Right hindlimb (tissue), 1 donor: ENCODE measurements around the gene LMF2.
"Not testable (repeated sequence)": the region's sequence is repeated elsewhere in the genome, so short reads cannot be mapped to it uniquely, and the experiment has no call there.

Experiments used
- DNase-seq: peaks from one replicate; pipeline ENCODE4 v3.0.0-alpha.2; 2018

LMF2 gene

DNA sequence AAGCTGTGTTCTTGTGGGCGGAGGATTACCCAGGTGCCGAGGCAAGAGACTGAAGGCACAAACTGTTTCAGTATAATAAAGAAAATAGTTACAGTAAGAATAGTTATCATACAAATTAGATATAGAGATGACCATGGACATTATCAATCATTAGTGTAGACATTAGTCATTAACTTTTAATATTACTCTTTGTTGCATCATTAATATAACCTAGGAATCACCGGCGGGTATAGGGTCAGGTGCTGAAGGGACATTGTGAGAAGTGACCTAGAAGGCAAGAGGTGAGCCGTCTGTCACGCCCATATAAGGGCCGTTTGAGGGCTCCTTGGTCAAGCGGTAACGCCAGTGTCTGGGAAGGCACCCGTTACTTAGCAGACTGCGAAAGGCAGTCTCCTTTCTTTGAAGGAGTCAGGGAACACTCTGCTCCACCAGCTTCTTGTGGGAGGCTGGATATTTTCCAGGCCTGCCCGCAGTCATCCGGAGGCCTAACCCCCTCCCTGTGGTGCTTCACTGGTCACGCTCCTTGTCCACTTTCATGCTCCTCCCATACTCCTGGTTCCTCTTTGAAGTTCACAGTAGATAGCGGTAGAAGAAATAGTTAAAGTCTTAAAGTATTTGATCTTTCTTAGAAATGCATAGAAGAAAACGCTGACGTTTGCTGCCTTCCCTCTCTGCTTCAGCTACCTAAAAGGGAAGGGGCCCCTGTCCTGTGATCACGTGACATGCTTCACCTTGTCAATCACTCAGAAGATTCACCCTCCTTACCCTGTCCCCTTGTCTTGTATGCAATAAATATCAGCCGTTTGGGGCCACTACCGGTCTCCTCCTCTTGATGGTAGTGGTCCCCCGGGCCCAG, 26.6 kb upstream of the LMF2 start:
- not testable (repeated sequence) for DNase-seq

DNA sequence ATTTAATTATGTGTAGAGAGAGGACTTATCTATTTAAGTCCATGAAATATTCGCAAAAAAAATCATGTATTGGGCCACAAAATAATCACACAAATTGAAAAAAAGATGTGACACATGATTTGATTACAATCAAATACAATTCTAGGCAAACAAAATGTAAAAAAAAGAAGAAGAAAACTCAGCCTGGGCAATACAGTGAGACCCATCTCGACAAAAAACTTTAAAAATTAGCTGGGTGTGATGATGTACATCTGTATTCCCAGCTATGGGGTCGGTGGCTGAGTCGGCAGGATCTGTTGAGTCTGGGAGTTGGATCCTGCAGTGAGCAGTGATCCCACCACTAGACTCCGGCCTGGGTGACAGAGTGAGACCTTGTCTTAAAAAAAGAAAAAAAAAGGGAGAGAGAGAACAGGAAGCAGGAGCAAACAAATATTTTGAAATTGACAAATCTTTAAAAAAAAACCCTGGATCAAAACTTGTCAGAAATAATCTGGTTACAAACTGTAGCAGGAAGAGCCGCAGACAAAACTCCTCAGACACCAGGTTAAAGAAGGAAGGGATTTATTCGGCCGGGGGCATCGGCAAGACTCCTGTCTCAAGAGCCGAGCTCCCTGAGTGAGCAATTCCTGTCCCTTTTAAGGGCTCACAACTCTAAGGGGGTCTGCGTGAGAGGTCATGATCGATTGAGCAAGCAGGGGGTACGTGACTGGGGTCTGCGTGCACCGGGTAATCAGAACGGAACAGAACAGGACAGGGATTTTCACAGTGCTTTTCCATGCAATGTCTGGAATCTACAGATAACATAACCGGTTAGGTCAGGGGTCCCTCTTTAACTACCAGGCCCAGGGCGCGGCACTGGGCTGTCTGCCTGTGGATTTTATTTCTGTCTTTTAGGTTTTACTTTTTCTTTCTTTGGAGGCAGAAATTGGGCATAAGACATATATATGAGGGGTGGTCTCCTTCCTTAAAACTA, 25.6 kb upstream of the LMF2 start:
- DNase-seq = no peak

DNA sequence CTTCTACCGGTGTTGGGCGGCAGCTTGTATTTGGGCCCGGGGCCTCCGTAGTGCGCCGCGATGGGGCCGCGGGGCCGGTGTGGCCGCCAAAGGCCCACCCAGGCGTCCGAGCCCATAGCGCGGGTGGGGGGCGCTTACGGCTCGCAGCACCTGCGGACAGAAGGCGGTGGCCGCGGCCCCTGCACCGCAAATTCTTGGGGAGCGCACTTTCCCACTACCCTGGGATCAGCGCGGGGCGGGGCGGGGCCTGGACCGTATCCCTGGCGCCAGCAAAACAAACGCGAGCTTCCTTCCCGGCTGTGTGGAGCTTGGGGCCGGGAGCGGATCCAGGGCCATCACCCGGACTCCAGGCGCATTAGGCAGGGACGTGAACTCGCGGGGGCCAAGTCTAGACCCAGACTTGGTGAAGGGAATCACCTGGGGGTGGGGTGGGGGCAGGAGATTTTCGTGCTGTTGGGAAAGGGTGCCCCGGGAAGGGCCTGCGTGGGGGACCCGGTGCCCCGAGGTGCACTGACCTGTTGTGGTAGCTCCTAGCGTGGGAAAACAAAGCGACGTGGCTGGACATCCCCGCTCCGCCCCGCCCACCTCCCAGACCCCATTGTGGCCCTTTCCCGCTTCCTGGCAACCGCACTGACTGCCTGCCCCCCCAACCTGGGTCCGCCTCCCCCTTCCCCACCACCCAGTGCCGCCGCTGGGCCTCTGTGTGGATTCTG, 24.6 kb upstream of the LMF2 start:
- peak; percentile 84 for DNase-seq

DNA sequence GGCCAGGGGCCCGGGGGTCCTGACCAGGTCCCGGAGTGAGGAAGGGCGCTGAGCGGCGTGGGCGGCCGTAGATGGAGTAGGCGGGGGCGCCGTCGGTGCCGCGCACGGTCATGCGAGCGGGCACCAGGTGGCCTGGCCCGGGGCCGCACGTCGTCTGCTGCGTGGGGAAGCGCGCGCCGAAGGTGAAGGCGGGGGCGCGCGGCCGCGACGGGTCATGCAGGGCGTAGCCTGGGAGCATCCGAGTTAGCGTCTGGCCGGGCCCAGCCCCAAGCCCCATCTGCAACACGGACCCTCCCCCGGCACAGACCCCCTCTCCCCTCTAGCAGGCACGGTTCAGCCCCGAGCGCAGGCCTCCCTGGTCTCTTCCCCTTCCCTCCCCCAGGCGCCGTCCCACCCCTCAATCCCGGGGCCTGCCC, 24.1 kb upstream of the LMF2 start:
- no peak for DNase-seq

DNA sequence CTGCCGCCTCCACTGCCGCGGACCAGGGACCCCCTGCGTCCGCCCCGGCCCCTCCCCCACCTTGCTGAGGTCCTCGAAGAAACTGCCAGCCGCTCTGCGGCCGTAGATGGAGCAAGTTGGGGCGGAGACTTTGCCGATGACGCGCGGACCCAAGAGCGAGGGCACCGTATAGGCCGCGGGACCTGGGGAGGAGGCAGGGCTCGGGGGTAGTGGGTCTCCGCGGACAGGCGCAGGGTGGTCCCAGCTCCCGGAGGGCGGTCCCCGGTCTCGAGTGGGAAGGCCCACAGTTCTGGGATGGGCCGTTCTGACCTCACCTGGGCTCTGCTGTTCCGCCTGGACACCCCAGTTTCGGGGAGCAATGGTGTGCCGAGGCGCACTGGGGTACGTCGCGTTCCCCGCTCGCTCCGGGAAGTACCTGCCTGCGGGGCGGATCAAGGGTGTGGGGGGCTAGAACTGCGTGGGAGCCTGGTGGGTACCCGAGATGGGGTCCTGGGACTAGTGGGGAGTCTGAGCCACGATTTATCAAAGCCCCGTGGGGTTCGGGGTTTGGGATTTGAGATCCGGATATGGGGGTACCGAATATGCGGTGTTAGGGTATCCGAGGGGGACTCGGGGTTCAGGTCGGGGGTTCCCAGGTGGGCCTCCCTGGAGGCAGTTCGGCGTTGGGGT, 23.5 kb upstream of the LMF2 start:
- peak; percentile 81 for DNase-seq

DNA sequence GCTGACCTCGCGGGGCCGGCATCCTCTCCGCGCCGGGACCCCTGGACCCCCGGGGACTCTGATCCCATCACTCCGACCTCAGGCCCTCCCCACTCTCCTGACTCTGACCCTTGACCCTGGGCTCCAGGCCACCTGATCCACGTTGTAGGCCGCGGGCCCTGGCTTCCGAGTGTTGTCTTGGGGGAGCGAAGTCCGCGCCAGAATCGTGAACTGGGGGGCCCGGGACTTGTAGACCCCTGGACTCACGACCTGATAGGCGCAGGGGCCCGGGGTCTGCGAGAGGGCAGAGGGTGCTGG, 23.0 kb upstream of the LMF2 start:
- no peak for DNase-seq

DNA sequence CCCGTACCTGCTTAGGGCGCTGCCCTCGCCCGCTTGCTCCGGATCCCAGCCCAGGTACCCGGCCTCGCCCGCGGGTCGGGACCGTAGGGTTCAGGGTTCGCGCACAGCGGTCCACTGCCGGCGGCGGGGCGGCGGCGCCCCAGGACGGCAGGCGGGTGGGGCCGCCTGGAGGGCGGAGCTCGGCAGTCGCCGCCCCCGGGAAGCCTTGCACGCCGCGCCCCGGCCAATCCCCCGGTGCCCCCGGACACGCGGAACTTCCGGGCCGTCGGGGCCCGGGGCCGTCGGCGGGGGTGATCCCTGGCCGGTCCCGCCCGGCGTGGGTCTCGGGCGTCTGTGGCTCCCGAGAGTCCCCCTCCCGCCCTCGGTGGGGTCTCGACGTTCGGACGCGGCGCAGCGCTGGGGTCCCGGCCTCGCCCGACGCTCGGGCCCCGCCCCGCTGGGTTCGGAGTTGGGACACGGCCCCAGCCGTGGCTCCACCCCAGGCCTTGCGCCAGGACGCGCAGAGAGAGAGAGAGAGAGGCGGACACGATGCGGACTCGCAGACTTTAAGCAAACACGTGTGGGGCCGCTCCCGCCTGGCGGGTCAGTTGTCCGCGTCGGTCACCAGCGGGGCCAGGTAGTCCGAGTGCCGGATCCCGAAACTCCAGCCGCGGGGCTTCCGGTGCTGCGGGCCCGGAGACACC, 22.5 kb upstream of the LMF2 start, which contains the start of gene TYMP:
Gene TYMP (minus strand): TSS at position 116 of the 683 bp plus-strand sequence. CDS start 303 bp downstream, outside the sequence.
- DNase-seq = peak; percentile 85

DNA sequence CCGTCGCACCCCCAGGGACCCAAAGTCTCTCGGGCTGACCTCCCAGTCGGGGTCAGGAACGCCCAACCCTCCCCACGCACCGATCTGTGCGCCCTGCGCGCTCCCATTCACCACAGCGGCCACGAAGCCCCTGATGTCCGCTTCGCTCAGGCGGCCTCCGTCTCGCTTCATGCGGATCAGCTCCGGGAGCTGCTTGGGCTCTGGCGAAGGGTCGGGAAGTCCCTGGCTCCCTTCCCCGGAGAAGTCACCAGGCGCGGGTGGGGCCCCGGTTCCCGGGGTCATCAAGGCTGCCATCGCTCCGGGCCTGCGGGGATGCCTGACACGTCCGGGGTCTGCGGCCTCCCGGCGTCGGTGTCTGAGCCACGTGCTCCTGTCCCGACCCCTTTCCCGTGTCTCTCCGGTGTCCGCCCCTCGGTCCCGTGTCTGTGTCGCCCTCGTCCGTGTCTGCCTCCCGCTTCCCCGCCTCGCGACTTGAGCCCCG, 22.0 kb upstream of the LMF2 start:
- DNase-seq = peak; percentile 58

DNA sequence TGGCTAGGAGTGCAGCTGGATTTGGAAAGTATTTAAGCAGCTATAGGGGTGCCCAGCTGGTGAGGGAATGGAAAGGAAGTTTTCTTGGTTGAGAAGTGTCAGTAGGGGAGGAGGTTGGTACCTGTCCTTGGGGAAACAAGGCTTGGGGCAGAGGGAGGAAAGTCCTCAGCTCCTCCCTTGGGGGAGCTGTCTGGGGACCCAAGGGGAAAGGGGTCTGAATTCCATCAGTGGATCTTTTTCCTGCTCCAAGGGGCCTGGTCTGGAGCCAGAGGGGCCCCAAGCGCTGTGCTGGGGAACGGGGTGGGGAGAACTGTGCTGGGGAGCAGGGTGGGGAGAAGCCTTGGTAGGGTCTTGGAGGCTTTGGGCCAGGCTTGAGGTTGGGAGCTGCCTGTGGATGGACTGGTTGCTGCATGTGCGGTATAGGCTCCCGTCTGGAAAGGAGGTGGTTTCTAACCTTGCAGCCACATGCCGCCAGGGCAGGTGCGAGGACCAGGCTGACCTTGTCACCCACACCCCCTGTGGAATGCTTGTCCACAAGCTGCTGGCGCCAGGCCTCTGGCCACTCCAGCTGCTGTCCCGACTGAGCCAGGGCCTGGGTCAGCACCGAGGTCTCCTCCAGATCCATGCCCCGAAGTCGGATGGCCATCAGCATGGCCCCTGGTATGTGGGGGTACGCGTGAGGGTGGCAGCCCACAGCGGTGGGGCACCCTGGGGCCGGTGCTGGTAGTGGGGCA, 21.3 kb upstream of the LMF2 start:
- no peak for DNase-seq

DNA sequence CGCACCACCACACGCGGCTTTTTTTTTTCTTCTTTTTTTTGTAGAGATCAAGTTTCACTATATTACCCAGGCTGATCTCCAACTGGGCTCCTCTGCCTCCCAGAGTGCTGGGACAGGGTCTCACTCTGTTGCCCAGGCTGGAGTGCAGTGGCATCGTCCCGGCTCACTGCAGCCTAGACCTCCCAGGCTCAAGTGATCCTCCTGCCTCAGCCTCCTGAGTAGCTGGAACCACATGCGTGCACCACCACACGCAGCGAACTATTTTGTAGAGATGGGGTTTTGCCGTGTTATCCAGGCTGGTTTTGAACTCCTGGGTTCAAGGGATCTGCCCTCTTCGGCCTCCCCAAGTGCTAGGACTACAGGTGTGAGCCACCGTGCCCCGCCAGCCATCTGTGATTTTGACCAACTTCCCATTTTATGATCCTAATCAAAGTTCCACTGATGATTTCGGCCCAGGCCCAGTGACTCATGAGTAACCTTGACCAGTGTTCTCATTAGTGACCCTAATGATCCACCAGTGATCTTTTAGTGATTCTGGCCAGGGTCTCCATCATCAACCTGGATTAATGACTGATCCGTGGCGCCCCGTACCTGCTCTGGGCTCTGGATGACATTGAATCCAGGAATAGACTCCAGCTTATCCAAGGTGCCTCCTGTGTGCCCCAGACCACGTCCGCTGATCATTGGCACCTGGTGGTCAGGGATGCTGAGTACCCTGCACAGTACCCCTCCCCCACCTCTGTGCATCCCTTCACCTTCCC, 20.6 kb upstream of the LMF2 start:
- DNase-seq = no peak

DNA sequence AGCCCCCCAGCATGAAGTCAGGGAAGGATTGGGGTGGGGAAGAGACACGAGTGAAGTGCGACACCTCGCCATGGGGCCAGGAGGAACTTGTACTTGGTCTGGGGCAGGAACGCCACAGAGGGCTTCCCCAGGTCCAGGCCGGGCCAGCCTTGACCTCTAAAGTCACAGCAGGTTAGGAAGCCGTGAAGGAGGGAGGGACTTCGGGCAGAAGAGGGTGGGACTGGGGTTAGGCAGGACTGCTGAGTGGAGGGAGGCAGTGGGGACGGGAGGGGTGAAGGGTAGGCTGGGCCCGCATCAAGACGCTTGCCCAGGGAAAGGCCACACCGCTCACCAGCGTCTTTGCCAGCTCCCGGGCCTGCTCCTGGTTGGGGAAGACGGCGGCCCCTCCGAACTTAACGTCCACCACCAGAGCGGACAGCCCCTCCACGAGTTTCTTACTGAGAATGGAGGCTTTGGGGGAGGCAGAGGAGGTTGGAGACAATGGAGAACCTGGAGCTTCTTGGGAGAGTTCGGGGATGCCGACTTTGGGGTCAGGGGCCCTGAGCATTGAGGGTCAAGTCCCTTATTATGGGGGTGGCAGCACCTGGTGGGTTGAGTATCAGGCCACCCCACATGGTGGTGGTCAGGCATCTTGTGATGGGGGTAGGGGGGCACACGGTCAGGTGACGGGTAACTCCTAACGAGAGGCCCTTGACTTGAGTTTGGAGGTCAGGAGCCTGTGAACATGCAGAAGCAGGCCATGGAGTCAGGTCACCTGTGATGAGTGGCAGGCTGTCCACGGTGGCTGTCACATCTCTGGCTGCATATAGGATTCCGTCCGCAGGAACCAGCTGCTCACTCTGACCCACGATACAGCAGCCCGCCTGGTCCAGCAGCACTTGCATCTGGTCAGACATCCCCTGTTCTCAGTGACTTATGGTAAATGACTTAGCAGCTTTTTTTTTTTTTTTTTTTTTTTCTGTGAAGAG, 19.6 kb upstream of the LMF2 start:
- peak; percentile 46 for DNase-seq

DNA sequence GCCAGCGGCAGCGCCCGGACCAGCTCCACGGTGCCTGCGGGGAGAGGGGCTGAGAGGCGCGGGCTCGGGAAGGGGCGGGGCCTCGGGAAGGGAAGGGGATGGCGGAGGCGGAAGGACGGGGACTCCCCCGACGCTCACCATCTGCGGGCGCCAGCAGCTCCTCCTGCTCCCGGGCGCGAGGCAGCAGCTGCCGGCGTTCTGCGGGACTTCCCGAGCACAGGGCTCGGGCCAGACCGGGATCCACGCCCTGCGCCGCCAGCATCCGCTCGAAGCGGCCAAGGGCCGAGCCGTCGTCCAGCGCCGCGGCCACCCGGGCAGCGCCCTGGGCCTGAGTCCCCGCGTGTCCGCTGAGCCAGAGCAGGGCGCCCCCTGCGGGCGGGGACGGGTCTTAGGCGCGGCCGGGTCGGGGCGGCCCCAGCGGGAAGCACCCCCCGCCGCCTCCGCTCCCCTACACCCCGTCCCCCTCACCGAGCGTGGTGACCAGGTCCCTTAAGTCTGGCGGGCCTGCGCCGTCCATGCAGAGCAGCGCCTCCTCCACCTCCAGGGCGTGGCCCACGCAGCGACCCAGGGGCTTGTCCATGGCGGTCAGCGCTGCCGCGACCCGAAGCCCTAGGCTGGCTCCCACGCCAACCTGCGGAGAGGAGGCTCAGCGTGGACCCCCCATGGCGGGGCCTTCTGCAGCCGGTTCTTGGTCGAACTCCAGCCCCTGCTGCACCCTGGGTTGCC, 18.8 kb upstream of the LMF2 start:
- DNase-seq = peak; percentile 92

DNA sequence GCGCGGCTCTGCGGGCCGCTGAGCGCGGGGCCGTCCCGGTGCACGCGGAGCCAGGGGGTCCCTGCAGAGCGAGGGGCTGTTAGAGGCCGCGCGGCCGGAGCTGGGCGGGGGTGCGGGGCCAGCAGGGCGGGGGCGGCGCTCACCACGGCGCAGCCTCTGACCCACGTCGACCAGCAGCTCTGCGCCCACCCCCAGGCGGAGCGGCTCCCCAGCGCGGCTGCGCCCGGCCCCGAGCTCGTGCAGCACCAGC, 18.3 kb upstream of the LMF2 start:
- DNase-seq = no peak

DNA sequence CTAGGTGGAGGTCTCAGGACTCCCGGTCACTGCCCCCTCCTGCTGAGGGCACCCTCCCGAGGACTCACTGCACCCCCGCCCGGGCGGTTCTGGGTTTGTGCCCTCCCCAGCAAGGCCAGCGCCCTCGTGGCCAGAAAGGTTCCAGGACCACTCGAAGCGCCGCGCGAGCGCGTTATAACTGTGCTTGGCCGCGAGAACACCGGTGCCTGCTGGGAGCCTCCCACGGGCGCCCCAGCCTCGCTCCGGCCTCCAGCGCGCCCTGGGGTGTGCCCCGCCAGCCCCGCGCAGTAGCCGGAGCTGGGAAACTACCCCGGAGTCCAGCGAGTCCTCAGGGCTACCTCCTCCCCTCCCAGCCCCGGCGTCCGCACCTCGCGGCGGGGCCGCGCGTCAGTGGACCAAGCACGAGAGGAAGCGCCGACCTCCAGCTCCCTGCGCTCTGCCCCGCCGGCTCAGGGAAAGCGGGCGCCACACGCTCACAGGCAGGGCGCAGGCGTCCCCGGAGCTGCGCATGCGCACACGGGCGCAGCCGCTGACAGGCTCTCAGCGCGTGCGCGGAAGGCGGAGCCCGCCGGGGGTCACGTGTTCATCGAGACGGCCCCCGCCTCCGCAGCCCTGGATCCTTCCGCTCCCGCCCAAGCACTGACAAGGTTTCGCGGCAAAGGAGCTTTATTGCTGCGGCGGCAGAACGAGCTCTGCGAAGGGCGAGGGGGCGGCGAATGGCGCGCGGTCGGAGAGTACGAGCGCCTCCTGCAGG, 17.8 kb upstream of the LMF2 start, which contains the start of gene SCO2:
Gene SCO2 (minus strand): TSS at position 495 of the 754 bp plus-strand sequence. CDS start 1,187 bp downstream, outside the sequence.
- peak; percentile 98 for DNase-seq

DNA sequence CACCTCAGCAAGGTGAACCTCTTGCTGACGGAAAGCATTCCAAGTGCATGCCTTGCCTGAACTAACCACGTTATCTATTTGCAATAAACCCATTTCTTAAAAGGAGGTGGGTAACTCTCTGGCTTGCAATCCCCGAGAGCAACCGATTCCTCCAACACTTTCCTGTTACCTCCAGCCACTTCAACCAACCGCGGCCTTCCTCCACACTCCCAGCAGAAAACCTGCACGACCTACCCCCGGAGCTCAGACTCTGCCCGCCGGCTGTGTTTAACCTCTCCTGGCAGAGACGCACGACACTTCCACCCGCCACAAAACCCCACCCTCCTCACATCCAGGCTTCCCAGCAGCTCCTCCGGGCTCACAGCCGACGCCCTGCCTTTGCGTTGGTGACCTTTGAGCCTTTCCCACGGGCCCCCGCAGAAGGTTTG, 17.2 kb upstream of the LMF2 start:
- no peak for DNase-seq

DNA sequence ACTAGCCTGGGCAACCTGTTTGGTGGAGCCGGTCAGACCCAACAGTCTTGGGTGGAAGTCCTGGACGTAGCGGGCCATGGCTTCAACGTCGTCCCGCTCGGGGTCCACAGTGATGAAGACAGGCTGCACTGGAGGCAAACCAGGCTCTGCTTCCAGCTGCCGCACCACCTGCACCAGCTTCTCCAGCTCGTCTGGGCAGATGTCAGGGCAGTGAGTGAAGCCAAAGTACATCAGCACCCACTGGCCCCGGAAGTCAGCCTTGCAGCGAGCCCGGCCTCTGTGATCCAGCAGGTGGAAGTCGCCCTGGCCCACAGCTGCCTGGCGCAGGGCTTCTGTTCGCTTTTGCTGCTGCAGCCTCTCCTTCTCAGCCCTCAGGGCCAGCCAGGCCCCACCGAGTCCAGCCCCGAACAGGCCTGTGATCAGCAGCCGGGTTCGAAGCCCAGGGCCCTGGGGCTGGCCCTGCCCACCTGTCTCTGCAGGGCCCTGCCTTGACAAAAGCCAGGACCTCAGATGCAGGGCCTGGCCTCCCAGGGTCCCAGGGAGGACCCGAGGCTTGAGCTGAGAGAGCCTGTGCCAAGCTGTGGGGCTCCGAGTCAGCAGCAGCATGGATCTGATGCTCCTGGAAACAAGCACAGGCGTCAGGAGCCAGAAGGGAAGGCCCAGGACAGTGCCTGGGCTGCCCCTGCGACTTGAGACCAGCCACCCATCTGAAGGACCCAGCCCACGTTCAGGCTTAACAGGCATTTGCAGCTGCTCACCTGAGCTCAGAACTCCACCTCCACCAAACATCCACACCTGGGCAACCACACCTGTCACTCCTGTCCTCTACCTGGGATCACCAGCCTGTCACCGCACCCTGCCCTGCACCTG, 16.5 kb upstream of the LMF2 start:
- peak; percentile 23 for DNase-seq

DNA sequence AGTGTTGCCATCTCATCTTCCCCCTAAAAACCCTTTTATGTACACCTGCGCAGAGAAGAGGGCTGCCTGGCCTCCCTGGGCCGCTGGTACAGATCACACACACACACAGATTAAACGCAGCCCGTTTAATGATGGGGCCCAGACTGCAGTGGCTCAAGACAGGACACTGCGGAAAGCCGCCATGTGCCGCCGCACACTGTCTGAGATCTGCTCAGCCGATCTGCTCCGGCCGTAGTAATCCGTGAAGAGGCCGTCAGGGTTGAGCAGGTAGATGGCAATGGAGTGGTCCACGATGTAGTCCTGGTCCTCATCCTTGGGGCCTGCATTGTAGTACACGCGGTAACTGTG, 15.9 kb upstream of the LMF2 start:
- no peak for DNase-seq
